NCI-H345 treated with DMSO at 0.1 percent for 48 hours (cell line): ENCODE measurements around the gene CTSH.
"Not testable (repeated sequence)": the region's sequence is repeated elsewhere in the genome, so short reads cannot be mapped to it uniquely, and the experiment has no call there.

Experiments used
- DNase-seq: peaks from one replicate; lab custom pipeline; 2025; ENCODE audit not compliant: unreplicated experiment; lab: John Stamatoyannopoulos, UW

The CTSH gene

GRCh38 chr15:78898540-78898939, 46.3 kb downstream of the CTSH start:
- no peak for DNase-seq

GRCh38 chr15:78895471-78895870, 49.4 kb downstream of the CTSH start:
- DNase-seq, result no peak

- DNase-seq, result no peak
Observed at GRCh38 chr15:78893538-78893937, 51.3 kb downstream of the CTSH start.

- no peak for DNase-seq
Observed at GRCh38 chr15:78889000-78889399, 55.8 kb downstream of the CTSH start.

- DNase-seq, result no peak
Observed at GRCh38 chr15:78881681-78882080, 63.2 kb downstream of the CTSH start.

GRCh38 chr15:78880813-78881212, 64.0 kb downstream of the CTSH start:
- DNase-seq, result no peak

- no peak for DNase-seq
Observed at GRCh38 chr15:78880242-78880533, 64.7 kb downstream of the CTSH start.

GRCh38 chr15:78879517-78880241, 65.2 kb downstream of the CTSH start:
- DNase-seq, result no peak

GRCh38 chr15:78878356-78878755, 66.5 kb downstream of the CTSH start:
- no peak for DNase-seq

GRCh38 chr15:78876954-78877353, 67.9 kb downstream of the CTSH start:
- DNase-seq, result not testable (repeated sequence)

GRCh38 chr15:78875107-78875914, 69.5 kb downstream of the CTSH start:
- no peak for DNase-seq

GRCh38 chr15:78873793-78874765, 70.8 kb downstream of the CTSH start:
- DNase-seq, result no peak

- DNase-seq, result peak; percentile 77
Observed at GRCh38 chr15:78872972-78873792, 71.7 kb downstream of the CTSH start.

GRCh38 chr15:78872155-78872971, 72.5 kb downstream of the CTSH start, which contains the start of gene MORF4L1:
TSS of gene MORF4L1 (plus strand) at chr15:78872890. CDS start at chr15:78873018, 128 bp downstream.
- peak; percentile 55 for DNase-seq

- not testable (repeated sequence) for DNase-seq
Observed at GRCh38 chr15:78871483-78872127, 73.2 kb downstream of the CTSH start.
